Right atrium auricular region (tissue), 2 donors: ENCODE results near the gene CCDC83. TPM values are rescaled to one million over a fixed set of nuclear protein-coding genes. Genes with fewer than 3 reads are reported as not detected.

ENCODE experiments used
- DNase-seq: peaks from one replicate; pipeline ENCODE4 v3.0.0-alpha.2; 2019; ENCODE audit warnings: low spot score
- H3K27ac ChIP-seq, 2 donors: fragments of 200-600 bp; sonication (generic); 1 replicate in 1 of 2; 2 replicates in 1 of 2; pipeline ENCODE4 v1.5.1; 2016 to 2019
- H3K27me3 ChIP-seq, 2 donors: fragments of 200-600 bp; sonication (generic); one replicate each; pipeline versions ENCODE4 v1.5.1 to v1.6.0; 2017 to 2019
- H3K36me3 ChIP-seq: fragments of 200-600 bp; sonication (generic); one replicate; pipeline ENCODE4 v1.5.1; 2016
- H3K4me1 ChIP-seq, 2 donors: fragments of 200-600 bp; sonication (generic); one replicate each; pipeline versions ENCODE4 v1.5.1 to v1.6.0; 2017 to 2019
- H3K4me3 ChIP-seq, 2 donors: fragments of 200-600 bp; sonication (generic); 1 replicate in 1 of 2; 2 replicates in 1 of 2; pipeline ENCODE4 v1.5.1; 2017 to 2019; ENCODE audit warnings: mild to moderate bottlenecking in 1 of 2, moderate library complexity in 1 of 2
- H3K9me3 ChIP-seq, 2 donors: fragments of 200-600 bp; sonication (generic); one replicate each; pipeline ENCODE4 v1.5.1; 2019
- CTCF ChIP-seq, 2 donors: fragments of 200-600 bp; sonication (generic); IDR thresholded peaks; one replicate each; pipeline ENCODE4 v1.5.1; 2019; ENCODE audit warnings: antibody characterized with exemption in 2 of 2
- total RNA-seq, 2 donors: library from RNA; depleted of rRNA; stranded (reverse); fragments of >200 nt; gene quantifications; one replicate each; pipeline ENCODE4 v1.1.0, GENCODE V29; 2016

The CCDC83 gene
- total RNA-seq, 2 donors from 2014 or later, result not detected

- no peak for TF ChIP-seq CTCF (IDR thresholded peaks at IDR 0.05)
- Histone ChIP-seq H3K27ac (no peak overlapping the region), H3K27me3 (no peaks in the 10 kb centered on the region)
Observed at GRCh38 chr11:85827748-85828639, 27.2 kb upstream of the CCDC83 start.

GRCh38 chr11:85828640-85828978 lies 26.6 kb upstream of the CCDC83 start:
- DNase-seq, result no peak
- Histone ChIP-seq H3K27ac (no peak overlapping the region), H3K4me1 (peaks cover 0 to 9% of the 10 kb centered on the region in 2 donors), H3K4me3 (no peak overlapping the region), H3K36me3 (no peaks in the 10 kb centered on the region), H3K9me3 (no peaks in the 10 kb centered on the region), H3K27me3 (no peaks in the 10 kb centered on the region)
- no peak for TF ChIP-seq CTCF (IDR thresholded peaks at IDR 0.05)

More at GRCh38 chr11:85827748-85828639, 27.2 kb upstream of the CCDC83 start:
- no peaks in the 10 kb centered on the region for H3K36me3 ChIP-seq
- H3K4me3 ChIP-seq, result no peak overlapping the region
- no peak for DNase-seq
- H3K4me1 ChIP-seq, result peaks cover 0 to 9% of the 10 kb centered on the region in 2 donors
- H3K9me3 ChIP-seq, result no peaks in the 10 kb centered on the region

GRCh38 chr11:85829172-85829571 lies 26.0 kb upstream of the CCDC83 start:
- DNase-seq, result no peak
- no peaks in the 10 kb centered on the region for H3K36me3 ChIP-seq
- no peaks in the 10 kb centered on the region for H3K9me3 ChIP-seq
- no peaks in the 10 kb centered on the region for H3K27me3 ChIP-seq
- TF ChIP-seq CTCF (IDR thresholded peaks at IDR 0.05), result no peak
- H3K27ac ChIP-seq, result no peak overlapping the region
- no peak overlapping the region for H3K4me3 ChIP-seq
- peaks cover 0 to 9% of the 10 kb centered on the region in 2 donors for H3K4me1 ChIP-seq

GRCh38 chr11:85831050-85831449 lies 24.1 kb upstream of the CCDC83 start:
- no peaks in the 10 kb centered on the region for H3K27me3 ChIP-seq
- no peak overlapping the region for H3K4me3 ChIP-seq
- TF ChIP-seq CTCF (IDR thresholded peaks at IDR 0.05), result no peak
- H3K9me3 ChIP-seq, result peaks cover 0 to 10% of the 10 kb centered on the region in 2 donors
- H3K27ac ChIP-seq, result no peak overlapping the region
- no peaks in the 10 kb centered on the region for H3K36me3 ChIP-seq
- H3K4me1 ChIP-seq, result peaks cover 0 to 9% of the 10 kb centered on the region in 2 donors
- no peak for DNase-seq

GRCh38 chr11:85835263-85835662 lies 19.9 kb upstream of the CCDC83 start:
- TF ChIP-seq CTCF (IDR thresholded peaks at IDR 0.05), result no peak
- H3K27ac ChIP-seq, result no peak overlapping the region
- H3K9me3 ChIP-seq, result peaks cover 0 to 10% of the 10 kb centered on the region in 2 donors
- no peaks in the 10 kb centered on the region for H3K36me3 ChIP-seq
- no peaks in the 10 kb centered on the region for H3K4me1 ChIP-seq
- DNase-seq, result no peak
- no peaks in the 10 kb centered on the region for H3K27me3 ChIP-seq
- H3K4me3 ChIP-seq, result no peak overlapping the region
